ENCODE measurements around the gene LTV1.
"Not testable (repeated sequence)": the region's sequence is repeated elsewhere in the genome, so short reads cannot be mapped to it uniquely, and the experiment has no call there.

DNA sequence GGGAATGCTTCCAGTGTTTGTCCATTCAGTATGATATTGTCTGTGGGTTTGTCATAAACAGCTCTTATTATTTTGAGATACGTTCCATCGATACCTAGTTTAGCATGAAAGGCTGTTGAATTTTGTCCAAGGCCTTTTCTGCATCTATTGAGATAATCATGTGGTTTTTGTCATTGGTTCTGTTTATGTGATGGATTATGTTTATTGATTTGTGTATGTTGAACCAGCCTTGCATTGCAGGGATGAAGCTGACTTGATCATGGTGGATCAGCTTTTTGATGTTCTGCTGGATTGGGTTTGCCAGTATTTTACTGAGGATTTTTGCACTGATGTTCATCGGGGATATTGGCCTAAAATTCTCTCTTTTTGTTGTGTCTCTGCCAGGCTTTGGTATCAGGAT is 44.7 kb upstream of the LTV1 start:
- not testable (repeated sequence) for TF ChIP-seq EZH2 (IDR thresholded peaks at IDR 0.05; ENCODE audit: borderline replicate concordance)
- TF ChIP-seq, protein P1, sequence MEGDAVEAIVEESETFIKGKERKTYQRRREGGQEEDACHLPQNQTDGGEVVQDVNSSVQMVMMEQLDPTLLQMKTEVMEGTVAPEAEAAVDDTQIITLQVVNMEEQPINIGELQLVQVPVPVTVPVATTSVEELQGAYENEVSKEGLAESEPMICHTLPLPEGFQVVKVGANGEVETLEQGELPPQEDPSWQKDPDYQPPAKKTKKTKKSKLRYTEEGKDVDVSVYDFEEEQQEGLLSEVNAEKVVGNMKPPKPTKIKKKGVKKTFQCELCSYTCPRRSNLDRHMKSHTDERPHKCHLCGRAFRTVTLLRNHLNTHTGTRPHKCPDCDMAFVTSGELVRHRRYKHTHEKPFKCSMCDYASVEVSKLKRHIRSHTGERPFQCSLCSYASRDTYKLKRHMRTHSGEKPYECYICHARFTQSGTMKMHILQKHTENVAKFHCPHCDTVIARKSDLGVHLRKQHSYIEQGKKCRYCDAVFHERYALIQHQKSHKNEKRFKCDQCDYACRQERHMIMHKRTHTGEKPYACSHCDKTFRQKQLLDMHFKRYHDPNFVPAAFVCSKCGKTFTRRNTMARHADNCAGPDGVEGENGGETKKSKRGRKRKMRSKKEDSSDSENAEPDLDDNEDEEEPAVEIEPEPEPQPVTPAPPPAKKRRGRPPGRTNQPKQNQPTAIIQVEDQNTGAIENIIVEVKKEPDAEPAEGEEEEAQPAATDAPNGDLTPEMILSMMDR (IDR thresholded peaks at IDR 0.05; ENCODE audit: poor library complexity), result not testable (repeated sequence)
